Muscle of leg (tissue), 16 donors: ENCODE data around the gene PSMA3. TPM values are rescaled to one million over a fixed set of nuclear protein-coding genes. Genes with fewer than 3 reads are reported as not detected.
A peak's percentile ranks its signal among the peaks of the same experiment; 100 is the strongest.

Experiments used
- DNase-seq: peaks from one replicate; pipeline ENCODE4 v3.0.0; 2013
- H3K27ac ChIP-seq: one replicate; pipeline ENCODE4 v1.5.1; 2013; ENCODE audit warnings: mild to moderate bottlenecking, low read length, control low read depth
- H3K27me3 ChIP-seq: one replicate; pipeline ENCODE4 v1.6.1; 2013; ENCODE audit warnings: low read length; ENCODE audit not compliant: control insufficient read depth, insufficient read depth
- H3K36me3 ChIP-seq: one replicate; pipeline ENCODE4 v1.6.1; 2013; ENCODE audit warnings: low read length; ENCODE audit not compliant: control insufficient read depth, insufficient read depth
- H3K4me1 ChIP-seq: one replicate; pipeline ENCODE4 v1.6.1; 2013; ENCODE audit warnings: low read length; ENCODE audit not compliant: control insufficient read depth, insufficient read depth
- H3K4me3 ChIP-seq: one replicate; pipeline ENCODE4 v1.5.1; 2013; ENCODE audit warnings: low read length, control low read depth
- H3K9me3 ChIP-seq: replicated peaks from 2 replicates; pipeline ENCODE4 v1.6.1; 2013; ENCODE audit warnings: low read depth, low read length; ENCODE audit not compliant: control insufficient read depth
- WGBS: methylation state at CpG from one replicate; pipeline ENCODE4 v1.1.5; 2013; ENCODE audit warnings: missing lambda C conversion rate; ENCODE audit not compliant: insufficient coverage; 5-methylcytosine and 5-hydroxymethylcytosine counted together
- long read RNA-seq, 11 donors: transcript quantifications; one replicate each; lab custom pipeline, GENCODE V29; 2026
- polyA plus RNA-seq, 8 donors: library from polyadenylated mRNA; unstranded; fragments of 120-200 nt; gene quantifications; one replicate each; pipeline versions ENCODE4 v1.2.1 to v1.2.3, GENCODE V29; 2013; ENCODE audit warnings: inconsistent platforms in 1 of 8, low replicate concordance in 1 of 8; ENCODE audit not compliant: insufficient read length in 8 of 8, insufficient read depth in 1 of 8
- total RNA-seq: library from RNA; stranded (reverse); fragments of 120-200 nt; gene quantifications from one replicate; pipeline ENCODE4 v1.2.4, GENCODE V29; 2013

The PSMA3 gene
- total RNA-seq (56.3 TPM), polyA plus RNA-seq (100 to 1,000 TPM in 1 of 8 donors, 10 to 100 TPM in 7; 82.0 to 104 (median 89.3) TPM)
- long read RNA-seq, donor 1, transcript PSMA3-201 (11 exons, 970 nt): major isoform, 23 of 33 reads
- long read RNA-seq, donor 1, partial matches to known transcripts: 7 of 33 reads
- long read RNA-seq, donor 1, other reads (novel, unspliced or antisense): 0 of 33 reads
- long read RNA-seq, donor 2, transcript PSMA3-201 (11 exons, 970 nt): major isoform, 6 of 16 reads
- long read RNA-seq, donor 2, partial matches to known transcripts: 10 of 16 reads
- long read RNA-seq, donor 2, other reads (novel, unspliced or antisense): 0 of 16 reads
- long read RNA-seq, donor 3, transcript PSMA3-201 (11 exons, 970 nt): major isoform, 38 of 40 reads
- long read RNA-seq, donor 3, partial matches to known transcripts: 0 of 40 reads
- long read RNA-seq, donor 3, other reads (novel, unspliced or antisense): 0 of 40 reads
- long read RNA-seq, donor 4, transcript PSMA3-201 (11 exons, 970 nt): major isoform, 41 of 54 reads
- long read RNA-seq, donor 4, partial matches to known transcripts: 6 of 54 reads
- long read RNA-seq, donor 4, other reads (novel, unspliced or antisense): 0 of 54 reads
- long read RNA-seq, donor 5, transcript PSMA3-201 (11 exons, 970 nt): major isoform, 121 of 142 reads
- long read RNA-seq, donor 5, partial matches to known transcripts: 17 of 142 reads
- long read RNA-seq, donor 5, other reads (novel, unspliced or antisense): 0 of 142 reads
- long read RNA-seq, donor 6, transcript PSMA3-201 (11 exons, 970 nt): major isoform, 117 of 180 reads
- long read RNA-seq, donor 6, transcript PSMA3-212 (3 exons, 730 nt): minor isoform, 15 of 180 reads
- long read RNA-seq, donor 6, transcript PSMA3-208 (8 exons, 640 nt): minor isoform, 5 of 180 reads
- long read RNA-seq, donor 6, partial matches to known transcripts: 40 of 180 reads
- long read RNA-seq, donor 6, other reads (novel, unspliced or antisense): 0 of 180 reads
- long read RNA-seq, donor 7, transcript PSMA3-201 (11 exons, 970 nt): major isoform, 72 of 113 reads
- long read RNA-seq, donor 7, transcript PSMA3-212 (3 exons, 730 nt): minor isoform, 17 of 113 reads
- long read RNA-seq, donor 7, partial matches to known transcripts: 22 of 113 reads
- long read RNA-seq, donor 7, other reads (novel, unspliced or antisense): 0 of 113 reads
- long read RNA-seq, donor 8, transcript PSMA3-201 (11 exons, 970 nt): major isoform, 50 of 70 reads
- long read RNA-seq, donor 8, partial matches to known transcripts: 19 of 70 reads
- long read RNA-seq, donor 8, other reads (novel, unspliced or antisense): 0 of 70 reads
- long read RNA-seq, donor 9, transcript PSMA3-201 (11 exons, 970 nt): major isoform, 42 of 66 reads
- long read RNA-seq, donor 9, transcript PSMA3-212 (3 exons, 730 nt): minor isoform, 6 of 66 reads
- long read RNA-seq, donor 9, partial matches to known transcripts: 15 of 66 reads
- long read RNA-seq, donor 9, other reads (novel, unspliced or antisense): 0 of 66 reads
- long read RNA-seq, donor 10, transcript PSMA3-201 (11 exons, 970 nt): major isoform, 83 of 147 reads
- long read RNA-seq, donor 10, transcript PSMA3-212 (3 exons, 730 nt): minor isoform, 7 of 147 reads
- long read RNA-seq, donor 10, partial matches to known transcripts: 54 of 147 reads
- long read RNA-seq, donor 10, other reads (novel, unspliced or antisense): 0 of 147 reads
- long read RNA-seq, donor 11, transcript PSMA3-201 (11 exons, 970 nt): major isoform, 43 of 71 reads
- long read RNA-seq, donor 11, partial matches to known transcripts: 23 of 71 reads
- long read RNA-seq, donor 11, other reads (novel, unspliced or antisense): 0 of 71 reads

DNA sequence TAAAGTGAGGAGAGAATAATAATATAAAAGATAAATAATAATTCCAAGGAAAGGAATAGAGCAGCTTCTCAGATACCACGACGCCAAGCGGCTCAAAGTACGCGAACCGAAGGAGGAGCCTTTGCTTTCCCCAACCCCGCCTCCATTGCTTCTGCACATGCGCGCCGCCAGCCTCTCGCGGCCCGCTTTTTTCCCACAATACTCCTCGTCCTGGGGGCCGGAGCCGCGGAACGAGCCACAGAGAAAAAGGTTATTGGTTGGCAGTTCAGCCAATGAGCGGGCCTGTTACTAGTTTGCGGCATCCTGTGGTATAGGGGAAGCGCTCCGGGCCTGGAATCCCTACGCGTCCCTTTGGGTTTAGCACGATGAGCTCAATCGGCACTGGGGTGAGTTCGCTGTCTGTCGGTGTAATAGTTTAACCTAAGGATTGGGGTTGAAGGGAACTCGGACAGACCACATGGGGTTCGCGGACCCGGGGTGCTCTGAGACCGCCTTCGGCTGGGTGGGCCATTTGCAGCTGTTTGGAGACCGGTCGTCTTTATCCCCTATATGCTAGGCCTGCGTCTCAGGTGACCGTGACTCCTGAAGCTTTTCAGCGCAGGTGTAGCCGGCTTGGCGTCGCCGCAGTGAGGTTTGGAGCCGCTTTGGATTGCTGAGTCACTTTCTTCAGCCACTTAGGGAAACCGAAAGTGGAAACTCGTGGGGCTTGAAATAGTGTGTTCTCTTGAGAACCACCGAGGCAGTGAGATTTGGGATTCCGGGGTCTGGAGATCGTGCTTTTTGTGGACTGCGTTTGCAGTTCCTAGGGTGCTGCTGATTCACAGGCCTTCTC, at the start of gene PSMA3:
Gene PSMA3 (plus strand): TSS at position 288 of the 832 bp plus-strand sequence. CDS start 78 bp downstream, at position 366.
- H3K27ac ChIP-seq: peak within 1 kb of the TSS; percentile 98
- H3K4me1 ChIP-seq: no peaks in the 10 kb centered on the region
- H3K9me3 ChIP-seq: no peaks in the 10 kb centered on the region
- no peaks in the 10 kb centered on the region for H3K27me3 ChIP-seq
- peak; percentile 99 for DNase-seq
- 0% methylated on average over 33 of the region's 50 CpGs for WGBS
- peak within 1 kb of the TSS; percentile 64 for H3K4me3 ChIP-seq
- H3K36me3 ChIP-seq: peaks cover 8% of the 10 kb centered on the region

DNA sequence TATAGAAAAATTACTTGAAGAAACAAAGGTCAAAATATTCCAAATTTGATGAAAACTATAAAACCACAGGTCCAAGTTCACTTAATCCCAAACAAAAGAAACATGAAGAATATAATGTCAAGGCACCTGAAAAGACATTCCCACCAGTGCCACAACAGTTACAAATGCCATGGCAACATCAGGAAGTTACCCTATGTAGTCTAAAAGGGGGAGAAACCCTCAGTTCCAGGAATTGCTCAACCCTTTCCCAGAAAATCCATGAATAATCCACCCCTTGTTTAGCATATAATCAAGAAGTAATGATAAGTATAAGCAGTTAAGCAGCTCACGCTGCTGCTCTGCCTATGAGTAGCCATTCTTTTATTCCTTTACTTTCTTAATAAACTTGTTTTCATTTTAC, 48.4 kb upstream of the PSMA3 start:
- no peak overlapping the region for H3K4me3 ChIP-seq
- no peaks in the 10 kb centered on the region for H3K9me3 ChIP-seq
- DNase-seq: no peak
- H3K27ac ChIP-seq: no peak overlapping the region
- no CpG with 5 or more reads among the region's 1 CpG for WGBS
- H3K4me1 ChIP-seq: peaks cover 3% of the 10 kb centered on the region
- no peaks in the 10 kb centered on the region for H3K27me3 ChIP-seq
- H3K36me3 ChIP-seq: no peaks in the 10 kb centered on the region

DNA sequence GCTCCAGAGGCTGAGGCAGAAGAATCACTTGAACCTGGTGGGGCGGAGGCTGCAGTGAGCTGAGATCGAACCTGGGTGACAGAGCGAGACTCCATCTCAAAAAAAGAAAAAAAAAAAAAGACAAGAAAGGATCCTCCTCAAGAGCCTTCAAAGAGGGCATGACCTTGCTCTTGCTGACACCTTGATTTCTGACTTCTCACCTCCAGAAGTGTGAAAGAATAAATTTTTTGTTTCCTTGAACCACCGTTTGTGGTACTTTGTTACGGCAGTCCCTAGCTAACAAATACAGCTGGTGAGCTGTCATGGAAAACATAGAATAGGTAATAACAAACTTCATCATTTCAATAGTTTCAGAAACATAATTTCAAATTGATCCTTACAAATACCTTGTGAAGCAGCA, 46.6 kb upstream of the PSMA3 start:
- H3K4me1 ChIP-seq: peaks cover 5% of the 10 kb centered on the region
- peaks cover 3% of the 10 kb centered on the region for H3K36me3 ChIP-seq
- H3K4me3 ChIP-seq: no peak overlapping the region
- no peaks in the 10 kb centered on the region for H3K27me3 ChIP-seq
- no peaks in the 10 kb centered on the region for H3K9me3 ChIP-seq
- H3K27ac ChIP-seq: no peak overlapping the region
- DNase-seq: no peak
- WGBS: no CpG with 5 or more reads among the region's 5 CpGs

DNA sequence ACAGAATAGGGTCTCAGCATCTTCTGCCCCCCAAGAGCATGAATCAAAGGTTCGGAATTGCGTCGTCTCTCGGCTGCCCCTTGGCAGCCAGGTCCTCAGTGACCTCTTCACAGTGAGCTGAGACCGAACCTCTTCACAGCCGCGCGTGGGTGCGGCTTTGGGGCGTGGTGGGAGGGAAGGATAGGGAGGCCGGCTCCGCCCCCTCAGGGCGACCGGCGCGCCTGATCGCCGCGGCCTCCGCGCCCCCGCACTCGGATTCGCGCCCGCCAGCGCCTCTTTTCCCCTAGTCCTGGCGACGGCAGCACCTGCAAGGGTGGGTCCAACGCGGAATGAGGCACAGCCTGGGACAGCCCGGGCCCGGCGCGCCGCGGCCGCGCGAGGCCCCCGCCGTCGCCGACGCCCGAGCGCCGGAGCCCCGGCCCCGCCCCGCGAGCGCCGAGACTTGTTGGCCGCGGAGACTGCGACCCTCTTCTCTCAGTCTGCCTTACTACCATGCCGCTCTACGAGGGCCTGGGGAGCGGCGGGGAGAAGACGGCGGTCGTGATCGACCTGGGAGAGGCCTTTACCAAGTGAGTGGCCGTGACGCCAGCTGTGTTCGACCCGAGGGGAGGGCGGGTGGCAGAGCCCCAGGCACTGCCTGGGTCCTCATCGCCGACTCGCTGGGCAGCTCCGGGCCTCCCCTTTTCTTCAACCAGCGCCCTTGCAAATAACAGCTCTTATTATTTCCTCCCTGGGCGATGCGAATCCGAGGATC, 44.7 kb upstream of the PSMA3 start, which contains the start of gene ACTR10:
Gene ACTR10 (plus strand): TSS at position 424 of the 754 bp plus-strand sequence. CDS start 69 bp downstream, at position 493.
- Histone ChIP-seq H3K9me3 (no peaks in the 10 kb centered on the region), H3K27ac (peak within 1 kb of the TSS; percentile 95), H3K4me1 (peaks cover 5% of the 10 kb centered on the region), H3K27me3 (no peaks in the 10 kb centered on the region), H3K4me3 (peak within 1 kb of the TSS; percentile 97), H3K36me3 (peaks cover 3% of the 10 kb centered on the region)
- DNase-seq: peak; percentile 93
- WGBS: under 1% methylated on average over 60 of the region's 78 CpGs

DNA sequence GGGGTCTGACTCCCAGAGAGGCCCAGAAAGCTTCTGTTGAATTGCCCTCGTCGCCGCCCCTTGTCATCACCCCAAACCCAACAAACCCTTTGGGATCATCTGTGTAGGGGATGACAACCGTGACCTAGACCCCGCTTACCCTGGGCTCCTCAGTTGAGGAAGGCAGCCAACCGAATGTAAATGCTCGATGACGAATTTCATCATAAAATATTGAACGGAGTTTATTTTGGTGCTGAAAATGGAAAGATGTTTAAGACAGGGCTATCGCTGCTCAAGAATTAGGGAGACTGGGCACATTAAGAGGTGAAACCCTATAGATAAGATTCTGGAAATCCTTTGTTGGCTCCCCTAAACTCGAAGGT, 44.2 kb upstream of the PSMA3 start:
- Histone ChIP-seq H3K27ac (peak overlapping the region; percentile 95), H3K4me3 (peak overlapping the region; percentile 97), H3K4me1 (peaks cover 5% of the 10 kb centered on the region), H3K36me3 (peaks cover 3% of the 10 kb centered on the region), H3K27me3 (no peaks in the 10 kb centered on the region), H3K9me3 (no peaks in the 10 kb centered on the region)
- 0% methylated on average over 2 of the region's 11 CpGs for WGBS
- no peak for DNase-seq

DNA sequence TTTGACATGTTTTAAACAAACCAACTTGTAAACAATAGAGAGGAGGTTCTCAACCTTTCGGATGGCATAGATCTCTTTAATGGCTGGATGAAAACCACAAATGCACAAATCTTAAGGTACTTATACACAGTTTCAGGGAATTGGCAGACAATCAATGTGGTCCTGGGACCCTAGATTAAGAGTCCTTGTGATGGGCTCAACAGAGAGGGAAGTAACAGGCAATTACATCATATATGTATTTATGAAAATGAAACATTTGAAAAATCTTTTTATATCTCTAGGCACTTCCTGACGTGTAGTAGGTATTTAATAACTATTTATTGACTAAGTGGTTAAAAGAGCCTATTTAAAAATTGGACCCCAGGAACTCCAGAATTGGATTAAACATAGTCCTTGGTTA, 43.8 kb upstream of the PSMA3 start:
- H3K27me3 ChIP-seq: no peaks in the 10 kb centered on the region
- no CpG with 5 or more reads among the region's 2 CpGs for WGBS
- H3K9me3 ChIP-seq: no peaks in the 10 kb centered on the region
- peaks cover 5% of the 10 kb centered on the region for H3K4me1 ChIP-seq
- peak; percentile 30 for DNase-seq
- H3K4me3 ChIP-seq: peak overlapping the region; percentile 97
- H3K36me3 ChIP-seq: peaks cover 3% of the 10 kb centered on the region
- H3K27ac ChIP-seq: peak overlapping the region; percentile 95

DNA sequence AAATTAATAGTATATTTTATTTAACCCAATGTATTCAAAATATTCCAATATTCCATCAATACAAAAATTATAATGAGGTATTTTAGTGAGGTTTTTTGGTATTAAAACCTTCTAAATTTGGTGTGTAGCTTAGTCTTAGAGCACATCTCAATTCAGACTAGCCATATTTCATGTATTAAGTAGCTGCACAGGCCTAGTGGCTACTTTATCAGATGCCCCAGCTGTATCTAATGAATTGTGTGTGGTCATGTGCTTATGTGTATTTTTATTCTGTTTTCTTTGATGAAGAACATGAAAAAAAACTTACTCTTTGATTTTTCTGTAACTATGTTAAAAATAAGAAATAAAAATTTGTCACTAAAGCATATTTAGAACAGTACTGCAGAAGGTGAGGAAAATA, 31.5 kb upstream of the PSMA3 start:
- no peak for DNase-seq
- H3K27me3 ChIP-seq: no peaks in the 10 kb centered on the region
- peaks cover 20% of the 10 kb centered on the region for H3K36me3 ChIP-seq

DNA sequence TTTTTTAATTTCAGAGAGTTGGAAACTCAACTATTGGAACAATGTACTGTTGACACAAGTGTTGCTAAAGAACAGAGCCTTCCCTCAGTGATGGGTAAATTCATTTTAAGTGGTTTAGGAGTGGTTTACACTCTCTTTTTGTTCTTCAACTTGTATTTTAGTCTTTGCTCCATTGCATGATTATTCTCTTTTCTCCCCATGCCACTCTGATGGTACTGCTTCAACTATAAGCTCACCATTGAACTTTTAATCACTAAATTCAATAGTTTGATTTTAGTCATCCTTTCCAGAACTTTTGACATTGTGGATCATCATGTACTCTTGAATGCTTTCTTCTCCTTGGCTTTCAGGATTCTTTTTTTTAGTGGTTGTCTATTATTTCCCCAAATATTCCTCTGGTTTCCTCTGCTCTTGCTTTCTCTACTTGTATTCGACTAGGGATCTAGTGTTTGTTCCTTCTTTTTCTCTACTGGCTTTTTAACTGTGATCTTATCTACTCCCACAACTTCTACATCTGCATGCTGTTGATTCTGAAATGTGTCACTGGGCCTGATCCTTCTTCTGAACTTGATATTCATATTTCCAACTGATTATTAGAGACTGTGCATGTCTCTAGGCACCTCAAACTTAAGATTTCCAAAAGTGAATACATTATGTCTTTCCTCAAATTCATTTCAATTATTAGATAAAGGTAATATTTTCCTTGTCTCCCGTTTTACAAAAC, 29.3 kb upstream of the PSMA3 start:
- WGBS: no CpG with 5 or more reads among the region's 2 CpGs
- H3K27ac ChIP-seq: no peak overlapping the region
- no peak for DNase-seq
- no peak overlapping the region for H3K4me3 ChIP-seq
- peaks cover 12% of the 10 kb centered on the region for H3K36me3 ChIP-seq
- H3K4me1 ChIP-seq: no peaks in the 10 kb centered on the region
- H3K9me3 ChIP-seq: no peaks in the 10 kb centered on the region
- no peaks in the 10 kb centered on the region for H3K27me3 ChIP-seq

More for the DNA sequence above, 31.5 kb upstream of the PSMA3 start:
- H3K27ac ChIP-seq: no peak overlapping the region
- H3K4me1 ChIP-seq: no peaks in the 10 kb centered on the region
- H3K9me3 ChIP-seq: no peaks in the 10 kb centered on the region
- H3K4me3 ChIP-seq: no peak overlapping the region
